Epithelial cell of esophagus (primary cell): ENCODE results near the gene ANKRD55.

Experiments used
- DNase-seq: peaks from one replicate; pipeline ENCODE4 v3.0.0; 2010; ENCODE audit warnings: low read depth
- H3K4me3 ChIP-seq: 2 replicates; pipeline ENCODE4 v1.5.1; 2011; ENCODE audit warnings: mild to moderate bottlenecking, low read length, control low read depth
- CTCF ChIP-seq: IDR thresholded peaks from 2 replicates; pipeline ENCODE4 v1.5.1; 2011; ENCODE audit warnings: low read depth, mild to moderate bottlenecking, low read length, control low read depth, inconsistent platforms; ENCODE audit not compliant: insufficient read depth; ENCODE audit errors: missing control alignments

ANKRD55 gene

GRCh38 chr5:56115589-56115988, 117.5 kb downstream of the ANKRD55 start:
- no peak for TF ChIP-seq CTCF
- H3K4me3 ChIP-seq = no peak overlapping the region
- no peak for DNase-seq

DNA sequence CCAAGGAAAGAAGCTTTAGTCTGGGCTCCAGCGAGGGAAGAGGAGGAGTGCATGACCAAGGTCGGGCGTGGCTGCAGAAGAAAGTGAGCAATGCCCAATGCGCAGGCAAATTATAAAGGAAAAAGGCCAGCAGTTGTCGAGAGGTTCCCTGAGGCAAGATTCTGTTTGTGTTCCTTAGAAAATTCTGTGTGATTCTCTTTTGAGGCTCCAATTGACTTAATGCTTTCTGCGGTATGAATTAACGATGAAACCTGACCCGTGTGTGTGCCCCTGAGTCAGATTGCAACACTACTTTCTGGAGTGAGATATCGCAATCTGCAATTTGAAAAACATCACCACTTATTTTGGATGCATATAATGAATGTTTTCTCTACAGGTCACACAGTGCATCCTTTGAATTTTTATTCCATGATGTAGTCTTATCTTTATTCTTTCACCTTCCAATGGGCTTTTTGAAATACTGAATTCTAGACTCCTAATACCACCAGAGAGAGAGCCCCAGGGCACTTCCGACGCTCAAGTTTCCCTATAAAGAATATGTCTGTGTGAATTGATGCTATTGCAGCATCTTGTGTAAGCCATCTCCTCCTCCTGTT, 120.5 kb downstream of the ANKRD55 start:
- H3K4me3 ChIP-seq = no peak overlapping the region
- no peak for TF ChIP-seq CTCF
- peak; percentile 90 for DNase-seq

GRCh38 chr5:56111404-56111781, 121.7 kb downstream of the ANKRD55 start:
- no peak for DNase-seq
- H3K4me3 ChIP-seq = no peak overlapping the region
- TF ChIP-seq CTCF = no peak

- TF ChIP-seq CTCF = no peak
- no peak overlapping the region for H3K4me3 ChIP-seq
- no peak for DNase-seq
Observed at GRCh38 chr5:56110646-56111403, 122.3 kb downstream of the ANKRD55 start.

DNA sequence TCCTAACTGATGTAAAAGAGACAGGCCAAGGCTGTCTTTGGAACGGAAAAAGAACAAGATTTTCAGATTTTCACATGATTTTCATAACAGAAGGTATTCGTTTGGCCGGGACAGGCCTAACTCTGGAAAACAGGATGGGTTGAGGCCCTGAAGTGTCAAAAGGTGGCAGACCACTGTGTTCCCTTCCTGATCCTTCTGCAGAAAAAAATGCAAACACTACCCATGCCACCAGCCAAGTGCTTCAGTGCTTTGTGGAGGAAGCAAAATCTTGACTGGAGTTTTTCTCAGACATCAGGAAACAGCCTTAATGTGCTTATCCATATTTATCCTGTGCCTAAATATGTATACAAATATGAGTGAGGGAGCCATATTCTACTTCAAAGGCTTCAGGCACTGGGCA, 124.9 kb downstream of the ANKRD55 start:
- TF ChIP-seq CTCF = no peak
- DNase-seq = no peak
- H3K4me3 ChIP-seq = no peak overlapping the region

GRCh38 chr5:56106837-56107236, 126.3 kb downstream of the ANKRD55 start:
- TF ChIP-seq CTCF = no peak
- no peak overlapping the region for H3K4me3 ChIP-seq
- no peak for DNase-seq
